Activated T-cell treated with anti-CD3 and anti-CD28 coated beads, Interleukin-2, amount 50 U/mL, for 4 hours (primary cell): ENCODE data around the gene SUN1. TPM values are rescaled to one million over a fixed set of nuclear protein-coding genes. Genes with fewer than 3 reads are reported as not detected.

Experiments used
- ATAC-seq, 2 donors: fragments of 200-7000 bp; cut with Tn5 transposase; one replicate each; pipeline ENCODE4 v1.10.0; 2021
- DNase-seq: peaks from one replicate; pipeline ENCODE4 v3.0.0-alpha.2; 2020
- H3K27me3 Mint-ChIP-seq: one replicate; pipeline ENCODE4 v1.8.0; 2021; ENCODE audit warnings: low read depth, mixed read lengths
- H3K36me3 Mint-ChIP-seq: one replicate; pipeline ENCODE4 v1.8.0; 2022; ENCODE audit warnings: mixed read lengths; ENCODE audit not compliant: insufficient read depth
- H3K4me1 Mint-ChIP-seq: one replicate; pipeline ENCODE4 v1.8.0; 2021; ENCODE audit warnings: low read depth, mixed read lengths
- H3K4me3 Mint-ChIP-seq: one replicate; pipeline ENCODE4 v1.8.0; 2021; ENCODE audit warnings: mild to moderate bottlenecking, moderate library complexity, mixed read lengths
- H3K9me3 Mint-ChIP-seq: one replicate; pipeline ENCODE4 v1.8.0; 2021; ENCODE audit warnings: mixed read lengths
- total RNA-seq, 3 donors: library from RNA; stranded (reverse); gene quantifications; one replicate each; pipeline ENCODE4 v1.2.1, GENCODE V29; 2021

SUN1 gene
- total RNA-seq, 3 donors from 2014 or later = 61.5 to 69.1 (median 63.0) TPM

DNA sequence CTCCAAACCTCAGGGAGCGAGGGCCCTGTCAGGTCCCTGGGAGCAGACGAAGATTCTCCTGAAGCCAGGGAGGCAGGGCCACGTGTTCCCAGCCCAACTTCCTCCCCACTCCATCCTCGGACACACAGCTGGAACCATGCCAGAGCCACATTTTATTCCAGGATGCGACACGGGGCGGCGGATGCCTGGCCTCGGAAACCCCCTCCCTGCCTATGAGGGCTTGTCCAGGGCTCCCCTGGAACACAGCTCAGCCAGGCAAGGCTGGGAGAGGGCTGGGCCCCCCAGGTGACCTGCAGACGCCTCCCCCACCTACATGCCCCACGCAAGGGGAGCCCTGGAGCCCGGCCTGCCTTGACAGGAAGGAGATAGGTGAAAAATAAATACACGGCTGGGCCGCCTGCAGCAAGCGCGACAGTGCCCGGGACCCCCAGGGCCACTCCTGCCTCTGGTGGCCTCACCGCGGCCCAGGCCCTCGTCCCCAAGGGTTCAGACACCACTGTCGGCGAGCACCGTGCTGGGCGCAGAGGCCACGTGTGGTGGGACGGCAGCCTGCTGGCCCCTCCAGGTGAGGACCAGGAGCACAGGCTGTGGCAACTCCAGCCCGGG is 65.6 kb downstream of the SUN1 start:
- Mint-ChIP-seq H3K4me3 (no peak overlapping the region), H3K27me3 (no peaks in the 10 kb centered on the region), H3K9me3 (no peaks in the 10 kb centered on the region), H3K4me1 (no peaks in the 10 kb centered on the region), H3K36me3 (peaks cover 14% of the 10 kb centered on the region)
- ATAC-seq (no peak), DNase-seq (no peak)

DNA sequence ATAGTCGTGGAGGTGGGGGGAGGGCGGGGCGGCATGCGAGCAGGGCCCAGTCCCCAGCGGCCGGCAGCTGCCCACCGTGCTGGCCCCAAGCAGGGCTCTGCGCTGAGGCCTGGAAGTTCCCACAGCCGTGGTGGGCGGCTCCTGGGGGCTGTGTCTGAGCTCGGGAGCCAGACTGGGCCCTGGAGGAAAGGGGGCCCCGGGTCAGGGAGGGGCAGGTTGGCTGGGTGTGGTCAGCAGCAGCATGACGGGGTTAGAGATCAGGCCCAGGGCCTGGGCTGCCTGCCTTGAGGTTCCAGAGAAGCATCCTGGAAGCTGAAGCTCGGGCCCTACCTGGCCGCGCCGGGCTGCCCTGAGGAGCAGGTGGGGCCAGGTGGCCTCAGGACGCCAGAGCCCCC is 66.2 kb downstream of the SUN1 start:
- H3K4me3 Mint-ChIP-seq = no peak overlapping the region
- DNase-seq (no peak), ATAC-seq (no peak)
- no peaks in the 10 kb centered on the region for H3K4me1 Mint-ChIP-seq
- no peaks in the 10 kb centered on the region for H3K27me3 Mint-ChIP-seq
- no peaks in the 10 kb centered on the region for H3K9me3 Mint-ChIP-seq
- peaks cover 11% of the 10 kb centered on the region for H3K36me3 Mint-ChIP-seq

GRCh38 chr7:898855-899681 is 66.8 kb downstream of the SUN1 start:
- Mint-ChIP-seq H3K4me1 (no peaks in the 10 kb centered on the region), H3K9me3 (no peaks in the 10 kb centered on the region), H3K36me3 (peaks cover 10% of the 10 kb centered on the region), H3K4me3 (no peak overlapping the region), H3K27me3 (no peaks in the 10 kb centered on the region)
- DNase-seq = no peak
- no peak for ATAC-seq

DNA sequence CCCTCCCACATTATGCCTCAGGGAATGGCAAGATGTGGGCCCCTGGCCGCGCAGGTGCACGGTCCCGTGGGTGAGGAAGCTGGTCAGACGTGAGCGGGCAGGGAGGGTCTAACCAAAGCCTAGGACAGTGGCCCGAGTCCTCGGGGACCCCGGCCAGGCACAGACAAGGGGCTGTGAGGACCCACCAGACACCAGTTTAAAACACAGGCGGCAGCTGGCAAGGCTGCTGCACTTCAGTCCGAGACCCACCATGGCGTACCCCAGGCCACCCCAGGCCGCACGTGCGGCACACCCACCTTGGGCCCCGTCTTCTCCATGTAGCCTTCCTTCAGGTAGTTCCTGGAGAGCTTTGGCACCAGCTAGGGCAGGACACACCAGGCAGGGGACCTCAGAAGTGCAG is 67.5 kb downstream of the SUN1 start:
- ATAC-seq = no peak
- Mint-ChIP-seq H3K4me3 (no peak overlapping the region), H3K4me1 (no peaks in the 10 kb centered on the region), H3K36me3 (peaks cover 10% of the 10 kb centered on the region), H3K27me3 (no peaks in the 10 kb centered on the region), H3K9me3 (no peaks in the 10 kb centered on the region)
- DNase-seq = no peak

GRCh38 chr7:900331-901040 is 68.2 kb downstream of the SUN1 start:
- no peaks in the 10 kb centered on the region for H3K9me3 Mint-ChIP-seq
- no peak for DNase-seq
- no peak overlapping the region for H3K4me3 Mint-ChIP-seq
- no peaks in the 10 kb centered on the region for H3K27me3 Mint-ChIP-seq
- no peak for ATAC-seq
- no peaks in the 10 kb centered on the region for H3K4me1 Mint-ChIP-seq
- H3K36me3 Mint-ChIP-seq = peaks cover 10% of the 10 kb centered on the region

GRCh38 chr7:901041-901387 is 68.7 kb downstream of the SUN1 start:
- Mint-ChIP-seq H3K9me3 (no peaks in the 10 kb centered on the region), H3K36me3 (peaks cover 7% of the 10 kb centered on the region), H3K4me3 (no peak overlapping the region), H3K4me1 (no peaks in the 10 kb centered on the region), H3K27me3 (no peaks in the 10 kb centered on the region)
- no peak for ATAC-seq
- DNase-seq = no peak

GRCh38 chr7:901388-902154 is 69.3 kb downstream of the SUN1 start:
- H3K27me3 Mint-ChIP-seq = no peaks in the 10 kb centered on the region
- no peaks in the 10 kb centered on the region for H3K4me1 Mint-ChIP-seq
- H3K4me3 Mint-ChIP-seq = no peak overlapping the region
- DNase-seq = no peak
- peaks cover 2% of the 10 kb centered on the region for H3K36me3 Mint-ChIP-seq
- ATAC-seq = peak; percentile 35 to 48
- H3K9me3 Mint-ChIP-seq = no peaks in the 10 kb centered on the region

DNA sequence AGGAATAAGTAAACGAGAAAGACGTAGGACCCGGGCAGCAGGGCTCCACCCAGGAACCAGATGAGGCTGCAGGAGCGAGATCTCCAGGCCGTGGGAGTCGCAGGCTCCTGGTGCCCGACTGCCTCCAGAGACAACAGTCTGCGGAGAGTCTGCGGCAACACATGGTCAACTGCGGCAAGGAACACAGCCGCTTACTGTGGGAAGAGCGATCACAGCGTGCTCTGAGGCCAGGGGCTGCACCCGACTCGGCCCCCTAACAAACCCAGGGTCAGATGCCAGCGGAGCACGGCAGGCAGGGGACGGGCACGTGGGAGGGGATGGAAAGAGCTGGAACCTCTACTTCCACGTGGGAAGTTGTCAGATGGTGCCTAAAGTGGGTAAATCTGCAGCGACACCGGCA is 70.7 kb downstream of the SUN1 start:
- H3K4me1 Mint-ChIP-seq = no peaks in the 10 kb centered on the region
- no peaks in the 10 kb centered on the region for H3K27me3 Mint-ChIP-seq
- ATAC-seq (no peak), DNase-seq (no peak)
- no peaks in the 10 kb centered on the region for H3K9me3 Mint-ChIP-seq
- H3K4me3 Mint-ChIP-seq = no peak overlapping the region
- H3K36me3 Mint-ChIP-seq = no peaks in the 10 kb centered on the region

- Mint-ChIP-seq H3K4me3 (no peak overlapping the region), H3K36me3 (no peaks in the 10 kb centered on the region), H3K4me1 (no peaks in the 10 kb centered on the region), H3K27me3 (no peaks in the 10 kb centered on the region), H3K9me3 (no peaks in the 10 kb centered on the region)
- ATAC-seq = no peak
- DNase-seq = no peak
Measured at GRCh38 chr7:903921-904755, 71.9 kb downstream of the SUN1 start.

- H3K27me3 Mint-ChIP-seq = no peaks in the 10 kb centered on the region
- H3K4me3 Mint-ChIP-seq = no peak overlapping the region
- H3K4me1 Mint-ChIP-seq = peaks cover 3% of the 10 kb centered on the region
- ATAC-seq = no peak
- H3K9me3 Mint-ChIP-seq = no peaks in the 10 kb centered on the region
- H3K36me3 Mint-ChIP-seq = no peaks in the 10 kb centered on the region
- no peak for DNase-seq
Measured at GRCh38 chr7:904847-905246, 72.6 kb downstream of the SUN1 start.

GRCh38 chr7:906776-907157 is 74.5 kb downstream of the SUN1 start:
- ATAC-seq (no peak), DNase-seq (no peak)
- no peaks in the 10 kb centered on the region for H3K36me3 Mint-ChIP-seq
- peaks cover 10% of the 10 kb centered on the region for H3K4me1 Mint-ChIP-seq
- H3K27me3 Mint-ChIP-seq = no peaks in the 10 kb centered on the region
- H3K9me3 Mint-ChIP-seq = no peaks in the 10 kb centered on the region
- no peak overlapping the region for H3K4me3 Mint-ChIP-seq

GRCh38 chr7:907158-907980 is 75.1 kb downstream of the SUN1 start:
- no peaks in the 10 kb centered on the region for H3K36me3 Mint-ChIP-seq
- DNase-seq (no peak), ATAC-seq (no peak)

DNA sequence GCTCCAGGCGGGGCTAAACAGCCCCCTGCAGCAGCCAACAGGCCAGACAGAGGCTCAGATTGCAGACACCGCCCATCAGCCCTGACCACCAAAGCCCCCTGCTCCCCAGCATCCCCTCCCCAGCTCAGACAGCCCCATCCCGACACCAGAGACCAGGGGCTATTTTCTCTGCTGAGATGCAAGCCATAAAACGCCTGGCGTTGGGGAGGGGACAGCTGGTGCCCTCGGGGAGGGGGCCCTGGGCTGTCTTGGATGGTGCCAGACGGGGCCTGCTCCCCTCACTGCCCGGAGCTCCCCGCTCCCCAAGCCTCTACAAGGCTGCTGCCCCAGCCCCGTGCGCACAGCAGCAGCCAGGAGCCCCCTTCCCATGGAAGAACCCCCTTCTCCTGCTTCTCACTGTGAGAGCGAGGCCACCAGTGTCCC is 75.9 kb downstream of the SUN1 start:
- H3K4me1 Mint-ChIP-seq = peaks cover 10% of the 10 kb centered on the region
- no peaks in the 10 kb centered on the region for H3K36me3 Mint-ChIP-seq
- DNase-seq (no peak), ATAC-seq (peak in 1 of 2 donors; percentile 4)
- H3K9me3 Mint-ChIP-seq = no peaks in the 10 kb centered on the region
- no peak overlapping the region for H3K4me3 Mint-ChIP-seq
- H3K27me3 Mint-ChIP-seq = no peaks in the 10 kb centered on the region

More at GRCh38 chr7:907158-907980, 75.1 kb downstream of the SUN1 start:
- Mint-ChIP-seq H3K27me3 (no peaks in the 10 kb centered on the region), H3K9me3 (no peaks in the 10 kb centered on the region), H3K4me3 (no peak overlapping the region), H3K4me1 (peaks cover 10% of the 10 kb centered on the region)
